Heart right ventricle (tissue), 16 donors: Measurements from ENCODE around the gene TMSB10. TPM values are rescaled to one million over a fixed set of nuclear protein-coding genes. Genes with fewer than 3 reads are reported as not detected.

Experiments used
- ATAC-seq, 8 donors: fragments of 200-7000 bp; cut with Tn5 transposase; one replicate each; pipeline ENCODE4 v1.9.1; 2020; ENCODE audit warnings: mild to moderate bottlenecking in 8 of 8, moderate library complexity in 8 of 8, moderate number of reproducible peaks in 1 of 8
- DNase-seq, 2 donors: peaks; one replicate each; pipeline ENCODE4 v3.0.0-alpha.2; 2020
- H3K27ac ChIP-seq, 10 donors: fragments of 200-600 bp; sonication (generic) in 2 of 10; one replicate each; pipeline versions ENCODE4 v1.5.0 to v1.8.0; 2020 to 2022; ENCODE audit warnings: mild to moderate bottlenecking in 3 of 10
- H3K27me3 ChIP-seq, 7 donors: fragments of 200-600 bp; one replicate each; pipeline ENCODE4 v1.8.0; 2021 to 2022; ENCODE audit warnings: mild to moderate bottlenecking in 2 of 7
- H3K36me3 ChIP-seq, 9 donors: fragments of 200-600 bp; sonication (generic) in 1 of 9; one replicate each; pipeline versions ENCODE4 v1.5.0 to v1.8.0; 2020 to 2022; ENCODE audit warnings: mild to moderate bottlenecking in 2 of 9
- H3K4me1 ChIP-seq, 9 donors: fragments of 200-600 bp; sonication (generic) in 1 of 9; one replicate each; pipeline versions ENCODE4 v1.5.0 to v1.8.0; 2020 to 2022; ENCODE audit warnings: mild to moderate bottlenecking in 4 of 9
- H3K4me3 ChIP-seq, 10 donors: fragments of 200-600 bp; sonication (generic) in 2 of 10; one replicate each; pipeline versions ENCODE4 v1.5.0 to v1.8.0; 2020 to 2022; ENCODE audit warnings: mild to moderate bottlenecking in 7 of 10, moderate library complexity in 2 of 10
- H3K9me3 ChIP-seq, 11 donors: fragments of 200-600 bp in 10 of 11; sonication (generic) in 2 of 11; one replicate each; pipeline versions ENCODE4 v1.5.0 to v1.8.0; 2013 to 2022; ENCODE audit warnings: mild to moderate bottlenecking in 2 of 11, control low read depth in 1 of 11, moderate library complexity in 1 of 11
- WGBS, 2 donors: extraction: QIAGEN DNeasy Blood & Tissue Kit; methylation state at CpG; one replicate each; pipeline ENCODE4 v1.1.7; 2013; ENCODE audit warnings: inconsistent platforms in 1 of 2; 5-methylcytosine and 5-hydroxymethylcytosine counted together
- intact Hi-C, 10 donors: fragments of 100-400 bp; cut with DNase I; formaldehyde crosslinking; loops; one replicate each; pipeline versions ENCODE4 v1.11.1 to v1.14.2; 2022
- polyA plus RNA-seq, 2 donors: library from polyadenylated mRNA; stranded (reverse); fragments of 200-250 nt; gene quantifications; one replicate each; pipeline ENCODE4 v1.2.3, GENCODE V29; 2013
- total RNA-seq, 10 donors: library from RNA; stranded (reverse); fragmentation: NEBNext Ultra II Directional in 3 of 10; extraction: Animal tissue kit (Norgen Biotek cat#: 25700) in 3 of 10; gene quantifications; one replicate each; pipeline versions ENCODE4 v1.2.1 to v1.2.4, GENCODE V29; 2021 to 2023
- TF ChIP-seq, protein P1 (sequence below), 9 donors: fragments of 200-600 bp; sonication (generic) in 2 of 9; IDR thresholded peaks; one replicate each; pipeline versions ENCODE4 v1.5.0 to v1.8.0; 2021 to 2022; ENCODE audit warnings: antibody characterized with exemption in 9 of 9, mild to moderate bottlenecking in 5 of 9, moderate library complexity in 1 of 9
- donor health status: Arrhythmogenic right ventricular cardiomyopathy.
- donor health status: ischemic (EF 13 %, LVEDD 7.1; RV severe dilation, severe dysfunction).
- donor health status: healthy with polysubstance abuse.
- donor health status: DM: no; HTN: yes; CAD: no.
- donor health status: DM: no; HTN: no; CAD: no.
- donor health status: ischemic (EF 25% LVEDD 6.9; RV normal size, moderate dysfunction).
- donor health status: ischemic (EF 25% LVEDD 5.7; RV mildly dilated, moderate dysfunction).
- donor health status: healthy.
- donor health status: DM: yes; HTN: yes; CAD: no.
- donor health status: Ischemic cardiomyopathy.
- donor health status: ischemic (EF 35%, LVEDD 5.7; RV mildly dilated, moderate dysfunction).
- donor health status: nonischemic (EF 11% LVEDD 7.7; RV severe dilation, severe dysfunction).
- donor health status: DM: yes; HTN: yes; CAD: no.
- donor health status: PGD.
- donor health status: ischemic (EF 29% LVEDD 5.4; RV normal size, mild dysfunction).
- donor health status: nonischemic (EF 23%, LVEDD 6.1; RV moderate dilation, normal function).

Gene TMSB10
- total and polyA plus RNA-seq, 12 donors, result 217 to 2,308 (median 343) TPM

DNA sequence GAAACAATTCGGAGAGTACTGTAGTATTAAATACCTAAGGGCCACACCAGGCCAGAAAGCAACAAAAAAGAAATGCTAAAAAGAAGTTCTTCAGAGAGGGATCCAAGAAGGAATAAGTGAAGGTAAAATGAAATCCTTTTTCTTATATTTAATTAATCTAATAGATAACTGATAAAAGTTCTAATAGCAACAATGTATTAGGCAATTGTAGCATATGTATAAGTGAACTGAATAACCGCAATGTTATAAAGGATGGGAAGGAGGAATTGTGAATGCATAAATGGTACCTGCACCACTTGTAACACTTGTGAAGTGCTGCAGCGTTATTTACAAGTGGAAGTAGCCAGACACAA, 21.8 kb downstream of the TMSB10 start:
- WGBS, 2 donors, result 41 to 45% methylated on average over 3 of the region's 3 CpGs

DNA sequence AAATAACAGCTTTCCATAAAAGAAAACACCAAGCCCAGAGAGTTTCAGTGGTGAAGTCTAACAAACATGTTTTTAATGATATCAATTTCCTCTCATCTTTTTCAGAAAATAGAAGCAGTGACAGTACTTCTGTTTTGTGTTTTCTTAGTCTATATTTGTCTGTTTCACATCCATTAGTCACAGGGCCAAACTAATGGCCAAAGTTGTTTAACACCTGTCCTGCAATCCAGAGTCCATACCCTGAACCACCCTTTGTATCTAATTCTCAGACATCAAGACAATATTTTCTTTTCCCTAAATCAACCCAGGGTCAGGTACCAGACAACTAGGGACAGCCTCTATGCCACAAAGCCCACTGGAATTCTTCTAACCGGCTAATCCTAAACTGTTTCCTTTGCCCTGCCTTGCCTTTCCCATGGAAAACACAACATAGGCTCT, 25.9 kb downstream of the TMSB10 start:
- intact Hi-C loops, result no loop called here
- H3K27ac ChIP-seq, result no peak overlapping the region
- TF ChIP-seq, protein P1, sequence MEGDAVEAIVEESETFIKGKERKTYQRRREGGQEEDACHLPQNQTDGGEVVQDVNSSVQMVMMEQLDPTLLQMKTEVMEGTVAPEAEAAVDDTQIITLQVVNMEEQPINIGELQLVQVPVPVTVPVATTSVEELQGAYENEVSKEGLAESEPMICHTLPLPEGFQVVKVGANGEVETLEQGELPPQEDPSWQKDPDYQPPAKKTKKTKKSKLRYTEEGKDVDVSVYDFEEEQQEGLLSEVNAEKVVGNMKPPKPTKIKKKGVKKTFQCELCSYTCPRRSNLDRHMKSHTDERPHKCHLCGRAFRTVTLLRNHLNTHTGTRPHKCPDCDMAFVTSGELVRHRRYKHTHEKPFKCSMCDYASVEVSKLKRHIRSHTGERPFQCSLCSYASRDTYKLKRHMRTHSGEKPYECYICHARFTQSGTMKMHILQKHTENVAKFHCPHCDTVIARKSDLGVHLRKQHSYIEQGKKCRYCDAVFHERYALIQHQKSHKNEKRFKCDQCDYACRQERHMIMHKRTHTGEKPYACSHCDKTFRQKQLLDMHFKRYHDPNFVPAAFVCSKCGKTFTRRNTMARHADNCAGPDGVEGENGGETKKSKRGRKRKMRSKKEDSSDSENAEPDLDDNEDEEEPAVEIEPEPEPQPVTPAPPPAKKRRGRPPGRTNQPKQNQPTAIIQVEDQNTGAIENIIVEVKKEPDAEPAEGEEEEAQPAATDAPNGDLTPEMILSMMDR (IDR thresholded peaks at IDR 0.05), result no peak
- H3K27me3 ChIP-seq, result no peaks in the 10 kb centered on the region
- H3K4me1 ChIP-seq, result peaks cover 4 to 11% (median 8%) of the 10 kb centered on the region in 9 donors
- no peaks in the 10 kb centered on the region for H3K36me3 ChIP-seq
- ATAC-seq (no peak), DNase-seq (no peak)
- no peaks in the 10 kb centered on the region for H3K9me3 ChIP-seq
- 41 to 51% methylated on average over 1 of the region's 1 CpG for WGBS, 2 donors
- no peak overlapping the region for H3K4me3 ChIP-seq

More for the DNA sequence above, 21.8 kb downstream of the TMSB10 start:
- no peaks in the 10 kb centered on the region for H3K27me3 ChIP-seq
- TF ChIP-seq, protein P1 (IDR thresholded peaks at IDR 0.05), result peak in 2 of 9 donors; percentile 2 to 4
- intact Hi-C loops, result loop anchor here in 7 of 10 donors (1.0 to 10.0 kb wide), 11 partner anchors 28 to 435 kb away; partner anchors contain the start of genes TRABD2A (in 3 of the 7) and KCMF1 (in 1 of the 7)
- H3K9me3 ChIP-seq, result no peaks in the 10 kb centered on the region
- H3K27ac ChIP-seq, result no peak overlapping the region
- DNase-seq (no peak), ATAC-seq (no peak)
- peaks cover 6 to 38% (median 23%) of the 10 kb centered on the region in 9 donors for H3K4me1 ChIP-seq
- no peaks in the 10 kb centered on the region for H3K36me3 ChIP-seq
- H3K4me3 ChIP-seq, result peak overlapping the region in 2 of 10 donors; percentile 46 to 52

DNA sequence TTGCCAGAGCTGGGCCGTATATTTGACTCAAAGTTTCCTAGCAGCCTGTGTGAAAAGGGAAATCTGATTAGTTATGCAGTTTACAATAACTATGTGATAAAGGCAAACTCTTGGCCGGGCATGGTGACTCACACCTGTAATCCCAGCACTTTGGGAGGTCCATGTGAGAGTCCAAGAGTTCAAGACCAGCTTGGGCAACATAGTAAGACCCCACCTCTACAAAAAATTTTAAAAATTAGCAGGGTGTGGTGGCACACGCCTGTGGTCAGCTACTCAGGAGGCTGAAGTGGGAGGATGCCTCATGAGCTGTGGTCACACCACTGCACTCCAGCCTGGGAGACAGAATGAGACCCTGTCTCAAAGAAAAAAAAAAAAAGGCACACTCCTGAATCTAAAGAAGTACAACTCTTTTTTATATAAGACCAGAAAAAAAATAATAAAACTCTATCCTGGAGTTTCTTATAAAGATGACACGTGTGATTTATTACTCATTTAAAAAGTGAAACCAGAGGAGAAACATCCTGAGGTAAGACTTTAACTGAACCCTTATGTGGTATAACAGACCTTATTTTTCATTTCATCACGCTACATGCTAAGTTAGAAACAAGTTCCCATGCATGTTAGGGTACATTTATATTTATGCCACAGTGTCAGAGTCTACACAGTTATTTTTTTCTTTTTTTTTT, 32.9 kb downstream of the TMSB10 start:
- ATAC-seq, result no peak
- Histone ChIP-seq H3K4me3 (no peak overlapping the region), H3K27me3 (peaks cover 0 to 3% (median 0%) of the 10 kb centered on the region in 7 donors), H3K9me3 (no peaks in the 10 kb centered on the region), H3K36me3 (no peaks in the 10 kb centered on the region), H3K4me1 (peaks cover 0 to 29% (median 0%) of the 10 kb centered on the region in 9 donors), H3K27ac (peak overlapping the region in 1 of 10 donors; percentile 20)
- TF ChIP-seq, protein P1 (IDR thresholded peaks at IDR 0.05), result no peak
- DNase-seq, result no peak
- WGBS, 2 donors, result 83 to 87% methylated on average over 5 of the region's 5 CpGs
- intact Hi-C loops, result no loop called here

DNA sequence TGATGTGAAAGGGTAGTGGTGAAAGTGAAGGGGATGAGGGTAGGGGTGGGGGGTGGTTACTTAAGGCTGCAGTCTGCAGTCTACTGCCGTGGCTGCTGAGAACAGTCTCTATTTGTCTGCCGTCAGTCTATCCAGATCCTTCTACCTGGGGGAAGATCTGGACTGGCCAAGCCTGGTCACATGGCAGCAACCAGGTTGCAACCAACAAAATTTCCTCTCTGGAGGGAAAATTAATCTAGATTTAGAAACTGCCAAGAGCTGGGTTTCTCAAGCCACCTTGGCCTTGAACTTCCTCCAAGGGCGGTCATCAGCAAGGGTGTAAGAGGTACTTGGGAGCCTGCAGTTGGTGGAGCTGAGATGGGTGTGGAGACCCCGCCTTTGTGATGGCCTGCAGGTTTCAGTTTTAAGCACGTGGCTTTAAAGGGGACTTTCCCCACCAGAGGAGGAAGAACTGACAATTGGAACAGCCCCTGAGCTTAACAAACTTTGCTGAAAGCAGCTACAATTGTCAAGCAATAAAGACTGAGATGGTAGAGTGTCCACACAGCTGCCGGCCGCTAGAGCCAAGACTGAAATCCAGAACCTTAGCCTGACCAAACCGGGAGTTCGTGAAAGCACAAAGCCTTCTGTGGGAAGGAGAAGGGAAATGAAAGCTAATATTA, 34.1 kb downstream of the TMSB10 start:
- Histone ChIP-seq H3K27me3 (peaks cover 0 to 3% (median 0%) of the 10 kb centered on the region in 7 donors), H3K36me3 (no peaks in the 10 kb centered on the region), H3K4me3 (peak overlapping the region in 1 of 10 donors; percentile 33), H3K27ac (peak overlapping the region in 1 of 10 donors; percentile 72), H3K9me3 (no peaks in the 10 kb centered on the region), H3K4me1 (peaks cover 0 to 29% (median 0%) of the 10 kb centered on the region in 9 donors)
- DNase-seq (no peak), ATAC-seq (peak in 1 of 8 donors; percentile 16)
- intact Hi-C loops, result no loop called here
- TF ChIP-seq, protein P1 (IDR thresholded peaks at IDR 0.05), result no peak
- WGBS, 2 donors, result 66 to 72% methylated on average over 9 of the region's 9 CpGs
